Fibroblast of the conjunctiva (primary cell): ENCODE results near the gene FDXR.

Experiments used
- DNase-seq: peaks from one replicate; pipeline ENCODE4 v3.0.0-alpha.2; 2010; ENCODE audit warnings: low read depth

The FDXR gene

DNA sequence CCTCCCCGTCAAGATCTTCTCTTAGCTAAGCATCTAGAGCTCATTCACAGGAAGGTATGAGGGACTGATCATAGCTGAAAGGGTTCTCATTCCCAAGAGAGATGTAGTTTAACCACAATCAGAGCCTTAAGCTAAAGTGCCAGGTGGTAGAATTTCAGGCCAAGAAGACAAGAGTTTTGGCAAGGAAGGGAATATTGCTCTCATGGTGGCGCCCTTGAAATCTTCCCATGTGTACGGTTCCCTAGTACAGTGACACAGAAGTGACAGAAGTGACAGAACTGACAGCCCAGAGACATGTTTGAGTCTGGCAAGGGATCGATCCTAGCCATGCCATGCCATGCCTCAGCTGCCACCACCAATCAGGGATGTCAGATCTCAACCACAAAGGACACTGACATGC, 15.6 kb downstream of the FDXR start:
- no peak for DNase-seq

DNA sequence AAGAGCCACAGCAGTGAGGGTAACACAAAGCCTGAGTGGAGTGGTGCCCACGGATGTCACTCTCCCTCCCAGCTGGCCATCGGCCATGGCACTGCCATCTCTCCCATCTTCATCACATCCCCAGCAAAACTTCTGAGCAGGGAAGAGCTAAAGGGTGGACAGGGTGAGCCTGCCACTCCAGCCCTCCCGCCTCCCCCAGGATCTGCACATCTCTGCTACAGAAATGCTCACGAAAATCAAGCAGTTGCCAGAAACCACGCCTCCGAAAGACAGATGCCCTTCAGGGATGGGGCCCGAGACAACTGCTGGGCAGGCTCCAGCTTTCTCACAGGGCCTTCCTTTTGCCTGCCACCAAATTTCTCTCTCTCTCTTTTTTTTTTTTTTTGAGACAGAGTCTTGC, 16.7 kb downstream of the FDXR start:
- DNase-seq: no peak

DNA sequence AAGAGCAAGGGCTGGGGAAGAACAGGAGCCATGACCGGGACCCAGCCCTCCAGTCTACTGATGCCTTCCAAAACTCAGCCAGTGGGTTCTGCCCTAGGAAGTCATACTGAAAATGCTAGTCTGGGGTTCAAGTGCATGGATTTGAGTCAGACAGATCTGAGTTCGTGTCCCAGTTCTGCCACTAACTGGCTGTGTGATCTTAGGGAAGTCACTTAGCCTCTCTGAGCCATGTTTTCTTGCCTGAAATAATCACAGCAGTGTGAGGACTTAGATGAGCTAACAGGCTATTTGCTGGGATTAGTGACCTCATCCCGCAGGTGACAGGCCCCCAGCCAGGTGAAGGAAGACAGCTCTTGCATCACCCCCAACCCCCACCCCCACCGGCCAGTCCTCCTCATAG, 17.5 kb downstream of the FDXR start:
- DNase-seq: no peak

DNA sequence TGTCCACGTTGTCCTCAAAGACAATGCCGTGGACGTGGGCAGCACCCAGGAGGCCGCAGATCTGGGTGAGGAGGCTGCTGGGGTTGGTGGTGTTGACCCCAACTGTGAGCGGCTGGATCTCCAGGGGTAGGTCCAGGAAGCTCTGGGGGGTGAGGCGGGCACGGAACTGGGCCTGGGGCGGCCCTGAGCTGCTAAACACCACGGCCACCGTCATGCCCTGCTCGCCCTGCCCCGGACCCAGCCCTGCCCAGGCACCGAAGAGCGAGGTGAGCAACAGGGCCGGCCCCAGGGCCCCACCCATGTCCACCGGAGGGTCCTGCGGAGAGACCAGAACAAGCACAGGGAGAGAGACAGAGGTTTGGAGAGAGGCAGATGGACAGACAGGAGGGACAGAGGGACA, 18.0 kb downstream of the FDXR start:
- no peak for DNase-seq

DNA sequence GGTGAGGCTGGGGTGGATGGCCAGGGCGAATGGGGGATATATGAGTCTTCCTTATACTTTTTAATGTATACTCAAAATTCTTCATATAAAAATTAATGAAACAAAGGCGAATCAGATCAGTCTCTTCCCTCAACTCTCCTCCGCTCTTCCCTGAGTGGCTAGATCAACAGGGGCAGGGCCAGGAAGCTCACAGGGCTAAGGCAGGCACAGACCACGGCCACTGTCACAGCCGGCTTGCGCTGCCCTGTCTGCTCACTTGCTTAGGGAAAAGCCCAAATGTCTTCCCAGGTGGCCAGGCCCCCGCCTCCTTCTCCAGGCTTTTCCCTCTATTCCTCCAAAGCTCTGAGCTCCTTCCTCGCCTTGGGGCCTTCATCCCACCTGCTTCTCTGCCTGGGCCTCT, 19.1 kb downstream of the FDXR start:
- DNase-seq: no peak

DNA sequence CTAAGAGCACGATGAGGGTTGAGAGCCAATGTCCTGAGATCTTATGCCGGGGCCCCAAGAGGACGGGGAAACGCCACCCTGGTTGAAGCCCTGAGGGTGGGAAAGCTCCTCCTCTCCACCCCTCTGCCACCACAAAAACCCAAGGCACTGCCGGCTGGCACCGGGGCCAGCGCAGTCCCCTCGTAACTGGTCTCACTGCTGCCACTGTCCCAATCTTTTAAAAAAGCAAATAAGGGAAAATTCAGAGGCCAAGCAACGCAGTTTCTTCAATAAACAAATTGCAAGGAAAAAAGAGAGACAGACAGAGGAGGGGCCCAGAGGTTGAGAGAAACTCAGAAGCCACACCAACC, 19.8 kb downstream of the FDXR start:
- DNase-seq: no peak

DNA sequence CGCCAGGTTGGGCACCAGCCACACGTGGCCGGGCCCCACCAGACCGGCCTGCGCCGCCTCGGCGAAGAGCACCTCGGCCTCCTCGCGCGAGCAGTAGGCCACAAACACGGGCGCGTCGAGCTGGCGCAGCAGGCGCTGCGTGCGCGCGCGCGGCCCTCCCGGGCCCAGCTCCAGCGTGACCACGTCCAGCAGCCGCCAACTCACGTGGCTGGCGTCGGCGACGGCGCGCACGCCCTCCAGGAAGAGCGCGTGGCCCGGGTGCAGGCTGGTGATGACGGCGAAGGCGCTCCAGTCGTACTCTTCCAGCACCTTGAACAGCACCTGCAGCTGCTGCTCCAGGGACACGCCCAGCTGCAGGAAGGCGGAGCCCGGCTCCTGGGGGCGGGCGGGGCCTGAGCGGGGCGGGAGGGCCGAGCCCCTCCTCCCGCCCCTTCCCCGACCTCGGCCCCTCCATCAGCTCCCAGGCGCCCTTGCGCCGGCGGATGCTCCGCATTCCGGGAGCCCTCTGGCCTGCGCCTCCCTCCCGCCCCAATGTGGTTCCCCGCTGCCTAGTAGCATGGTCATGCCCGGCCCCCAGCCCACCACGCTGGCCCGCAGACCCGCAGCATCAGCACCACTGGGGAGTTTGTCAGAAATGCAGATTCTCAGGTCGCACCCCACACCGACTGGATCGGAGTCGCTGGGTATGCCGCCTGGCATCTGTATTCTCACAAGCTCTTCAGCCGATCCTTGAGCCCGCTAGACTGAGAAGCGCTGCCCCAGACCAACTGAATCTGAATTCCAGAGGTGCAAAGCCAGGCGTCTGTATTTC, 20.4 kb downstream of the FDXR start:
- no peak for DNase-seq

DNA sequence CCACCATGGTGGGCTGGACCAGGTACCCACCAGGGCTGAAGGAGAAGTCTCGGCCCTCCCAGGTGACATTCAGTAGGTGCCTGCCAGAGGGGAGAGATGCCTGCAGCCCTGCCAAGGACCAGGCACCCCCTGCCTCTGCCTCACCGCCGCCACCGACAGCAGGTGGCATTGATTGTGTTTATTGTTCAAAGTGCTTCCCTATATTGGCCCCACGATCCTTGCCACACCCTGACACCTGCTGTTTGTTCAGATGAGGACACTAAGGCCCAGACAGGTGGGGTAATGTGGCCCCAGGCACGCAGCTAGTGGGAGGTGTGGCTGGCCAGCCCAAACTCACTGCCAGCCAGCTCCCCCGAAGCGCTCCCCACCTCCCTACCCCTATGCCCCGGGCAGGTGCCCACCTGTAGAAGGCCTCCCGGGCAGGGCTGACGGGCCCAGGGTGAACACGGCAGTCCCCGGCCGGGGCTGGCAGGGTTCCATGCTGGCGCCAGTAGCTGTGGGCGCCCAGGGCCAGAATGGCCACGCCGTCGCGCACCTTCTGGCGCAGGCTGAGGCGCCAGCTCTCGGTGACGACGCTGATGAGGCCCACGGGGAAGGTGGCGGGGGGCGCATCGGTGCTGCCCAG, 21.1 kb downstream of the FDXR start:
- no peak for DNase-seq

DNA sequence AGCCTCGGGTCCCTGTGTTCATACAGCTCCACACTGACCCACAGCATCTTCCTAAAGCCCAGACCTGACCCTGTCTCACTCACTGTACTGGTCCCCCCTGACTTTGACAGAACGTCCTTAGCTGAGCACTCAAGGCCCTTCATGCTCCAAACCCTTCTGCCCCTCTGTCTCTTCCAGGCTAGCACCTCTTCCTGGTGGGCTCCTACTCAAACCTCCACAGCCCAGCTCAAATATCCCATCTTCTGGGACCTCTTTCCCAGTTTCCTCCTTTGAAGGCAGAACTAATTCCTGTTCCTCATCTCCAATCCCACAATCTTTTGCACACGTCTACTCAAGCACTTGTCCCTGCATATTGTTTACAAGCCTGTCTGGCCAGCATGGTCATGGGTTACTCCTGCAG, 21.9 kb downstream of the FDXR start:
- DNase-seq: no peak

DNA sequence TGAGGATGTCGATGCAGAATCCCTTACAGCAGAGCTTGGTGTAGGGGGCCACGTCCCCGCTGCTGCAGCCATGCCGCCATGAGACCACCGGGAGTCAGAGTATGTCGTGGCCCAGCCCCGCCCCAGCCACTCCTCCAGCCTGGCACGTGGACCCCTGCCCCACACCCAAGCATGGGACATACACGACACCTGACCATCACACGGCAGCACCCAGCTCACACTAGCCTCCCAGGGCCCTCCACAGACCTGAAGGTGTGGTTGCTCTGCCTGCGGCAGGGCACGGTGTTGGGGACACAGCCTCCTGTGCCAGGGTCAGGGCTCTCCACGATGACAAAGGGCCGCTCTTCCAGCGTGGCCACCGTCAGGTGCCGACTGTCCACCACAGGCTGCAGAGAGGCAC, 22.5 kb downstream of the FDXR start:
- no peak for DNase-seq

DNA sequence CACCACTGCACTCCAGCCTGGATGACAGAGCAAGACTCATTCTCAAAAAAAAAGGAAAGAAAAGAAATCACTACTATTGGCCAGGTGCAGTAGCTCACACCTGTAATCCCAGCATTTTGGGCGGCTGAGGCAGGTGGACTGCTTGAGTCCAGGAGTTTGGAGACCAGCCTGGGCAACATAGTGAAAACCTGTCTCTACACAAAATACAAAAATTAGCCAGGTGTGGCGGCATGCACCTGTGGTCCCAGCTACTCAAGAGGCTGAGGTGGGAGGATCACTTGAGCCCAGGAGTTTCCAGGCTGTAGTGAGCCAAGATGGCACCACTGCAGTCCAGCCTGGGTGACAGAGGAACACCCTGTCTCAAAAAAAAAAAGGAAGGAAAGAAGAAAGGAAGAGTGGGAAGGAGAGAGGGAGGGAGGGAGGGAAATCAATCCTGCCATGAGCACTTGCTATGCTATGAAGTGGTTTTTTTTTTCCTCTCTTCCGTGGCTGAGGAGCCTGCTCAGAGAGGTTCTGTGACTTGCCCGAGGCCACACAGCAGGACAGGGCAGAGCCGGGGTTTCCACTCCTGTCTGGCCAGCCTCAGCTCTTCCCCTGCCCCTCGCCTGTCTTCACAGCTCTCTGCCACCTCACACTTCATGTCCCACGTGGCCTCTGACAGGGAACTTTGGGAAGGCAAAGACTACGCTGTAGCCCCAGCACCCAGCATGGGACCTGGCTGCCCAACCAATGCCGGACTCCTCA, 24.0 kb downstream of the FDXR start:
- DNase-seq: no peak

DNA sequence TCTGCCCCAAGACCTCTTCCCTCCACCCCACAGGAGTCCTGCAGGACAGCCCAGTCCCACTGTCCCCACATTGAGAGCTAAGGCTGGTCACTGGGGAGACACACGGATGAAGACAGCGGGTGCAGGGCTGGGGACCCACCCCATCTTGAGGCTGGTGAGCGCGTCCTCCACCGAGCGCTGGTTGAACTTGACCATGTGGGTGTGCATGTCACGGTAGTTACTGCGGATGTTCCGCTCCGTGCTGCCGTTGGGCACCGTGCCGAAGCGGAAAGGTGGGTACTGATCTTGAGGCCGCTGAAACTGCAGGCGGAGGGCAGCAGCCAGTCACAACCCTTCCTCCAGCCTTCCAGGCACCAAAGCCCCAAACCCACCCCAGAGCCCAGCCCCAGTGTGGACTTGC, 26.2 kb downstream of the FDXR start:
- DNase-seq: no peak

DNA sequence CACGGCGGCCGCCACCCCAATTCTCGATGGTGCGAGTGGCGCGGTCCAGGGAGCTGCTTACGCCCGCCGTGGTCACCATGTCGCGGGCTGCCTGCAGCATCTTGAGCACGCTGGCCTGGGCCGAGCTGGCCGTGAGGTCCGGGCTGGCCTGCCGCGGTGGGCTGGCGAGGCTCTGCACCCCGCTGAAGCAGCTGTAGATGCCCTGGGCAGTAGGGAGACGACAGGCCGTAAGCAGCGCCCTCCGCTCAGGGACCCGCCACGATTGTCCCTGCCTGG, 29.5 kb downstream of the FDXR start:
- no peak for DNase-seq

DNA sequence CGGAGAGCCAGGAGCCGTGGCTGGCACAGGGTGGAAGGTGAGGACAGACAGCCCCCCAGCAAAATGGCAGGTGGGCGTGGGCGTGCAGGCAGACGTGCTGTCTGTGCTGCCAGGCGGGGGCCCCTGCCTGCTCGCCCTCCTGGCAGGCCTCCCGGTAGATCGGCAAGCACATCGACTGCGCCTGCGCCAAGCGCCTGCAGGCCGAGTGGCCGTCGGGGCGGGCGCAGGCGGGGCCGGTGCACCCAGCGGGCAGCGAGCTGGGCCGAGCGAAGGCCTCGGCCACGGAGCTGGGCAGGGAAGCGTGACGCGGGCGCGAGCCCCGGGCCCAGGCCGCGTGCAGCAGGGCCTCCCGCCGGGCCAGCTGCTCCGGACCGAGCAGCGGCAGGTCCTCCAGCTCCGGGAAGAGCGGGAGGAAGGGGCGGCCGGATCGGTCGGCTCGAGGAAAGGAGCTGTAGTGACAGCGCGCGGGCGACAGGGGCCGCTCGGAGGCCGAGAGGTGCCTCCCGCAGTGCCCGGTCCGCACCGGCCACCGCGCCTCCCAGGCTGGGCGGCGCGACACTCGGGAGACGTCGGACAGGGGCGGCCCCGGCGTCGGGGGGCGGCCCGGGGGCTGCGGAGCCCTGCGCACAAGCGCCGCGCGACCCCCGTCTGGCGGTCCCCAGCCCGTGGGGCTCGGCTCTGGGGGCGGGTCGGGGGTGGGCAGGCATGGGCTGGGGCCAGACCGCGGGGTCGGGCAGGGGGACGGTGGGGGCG, 30.0 kb downstream of the FDXR start:
- peak; percentile 47 for DNase-seq

DNA sequence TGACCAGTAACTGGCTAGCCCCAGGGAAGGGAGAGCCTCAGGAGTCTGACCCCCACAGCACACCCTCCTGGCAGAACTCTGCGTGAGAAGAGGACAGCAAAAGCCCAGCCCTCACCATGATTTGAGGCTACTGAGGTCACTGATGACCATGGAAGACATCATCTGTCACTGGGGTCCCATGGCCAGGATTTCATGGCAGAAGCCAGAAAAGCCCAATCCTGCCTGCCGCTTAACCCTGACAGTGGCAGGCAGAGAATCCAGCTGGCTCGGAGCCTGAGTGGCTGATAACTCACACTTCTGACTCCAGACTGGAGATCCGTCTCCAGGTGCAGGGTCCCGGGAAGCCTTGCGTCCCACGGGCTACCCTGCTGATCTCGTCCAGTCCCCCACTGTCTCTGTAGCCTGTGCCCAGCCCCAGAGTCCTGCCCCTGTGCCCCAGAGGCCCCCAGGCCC, 30.6 kb downstream of the FDXR start:
- DNase-seq: no peak

DNA sequence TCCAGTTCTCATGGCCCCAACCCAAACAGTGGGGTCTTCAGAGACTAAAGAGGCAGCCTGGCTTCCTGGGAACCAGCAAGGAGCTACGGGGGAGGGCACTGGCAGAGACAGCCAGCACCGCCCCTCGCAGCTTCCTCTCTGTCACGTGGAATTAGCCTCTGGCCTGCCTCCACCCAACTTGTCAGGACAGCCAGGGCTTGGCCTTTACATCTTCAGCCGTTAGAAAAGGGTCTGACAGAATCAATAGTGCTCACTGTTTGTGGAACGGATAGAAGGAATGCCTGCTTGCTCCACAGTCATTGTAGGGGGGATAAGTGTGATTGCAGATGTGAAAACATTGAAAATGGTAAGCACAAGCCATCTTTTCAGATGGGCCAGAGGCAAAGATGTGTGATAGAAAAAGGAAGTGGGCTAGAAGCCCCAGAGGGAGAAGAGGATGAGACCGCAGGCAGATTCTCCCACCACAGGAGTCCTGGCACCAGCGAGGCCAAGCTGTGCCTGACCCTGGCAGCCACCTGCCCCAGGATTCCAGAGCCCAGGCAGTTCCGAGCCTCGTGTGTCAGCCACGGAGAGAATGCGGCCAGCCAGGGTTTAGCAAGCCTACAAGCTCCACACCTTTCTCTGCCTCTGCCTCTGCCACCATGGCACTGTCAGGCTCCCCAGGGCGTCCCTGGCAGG, 31.7 kb downstream of the FDXR start:
- peak; percentile 8 for DNase-seq

DNA sequence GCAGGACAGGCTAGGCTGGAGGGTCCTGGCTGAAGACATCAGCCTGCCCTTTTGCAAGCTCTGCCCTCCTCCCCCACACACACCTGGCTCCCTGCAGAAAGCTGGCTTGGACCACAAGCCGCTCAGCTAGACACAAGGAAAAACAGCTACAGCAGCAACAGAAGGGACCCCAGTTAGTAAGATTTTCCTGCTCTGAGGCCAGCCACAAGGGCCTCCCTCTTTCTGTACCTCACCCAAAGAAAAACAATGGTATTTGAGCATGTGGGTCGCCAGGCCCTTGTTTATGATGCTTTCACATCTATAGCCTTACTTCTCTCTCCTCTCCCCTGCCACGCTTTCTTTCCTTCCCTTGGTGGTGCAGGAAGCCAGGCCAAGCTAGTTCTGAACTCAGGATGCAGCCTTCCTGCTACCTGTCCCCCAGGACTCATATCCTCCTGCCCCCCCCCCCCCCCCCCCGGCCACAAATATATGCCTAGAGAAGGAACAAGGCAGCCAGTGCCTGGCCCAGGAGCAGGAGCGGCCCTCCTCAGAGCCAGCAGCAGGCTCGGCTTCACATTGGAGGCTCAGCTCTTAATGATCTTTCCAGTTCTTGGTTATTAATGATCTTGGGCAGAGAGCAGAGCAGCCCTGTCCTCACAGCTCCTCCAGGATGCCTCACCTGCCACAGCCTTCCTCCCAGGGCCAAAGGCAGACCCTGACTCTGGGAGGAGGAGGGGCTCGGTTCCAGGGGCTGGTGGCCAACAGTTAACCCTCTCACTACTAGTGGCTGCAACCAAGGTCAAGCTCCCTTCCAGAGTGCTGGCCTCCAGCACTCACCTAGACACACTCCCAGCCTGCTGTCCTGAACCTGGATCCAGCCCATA, 32.6 kb downstream of the FDXR start:
- DNase-seq: no peak

DNA sequence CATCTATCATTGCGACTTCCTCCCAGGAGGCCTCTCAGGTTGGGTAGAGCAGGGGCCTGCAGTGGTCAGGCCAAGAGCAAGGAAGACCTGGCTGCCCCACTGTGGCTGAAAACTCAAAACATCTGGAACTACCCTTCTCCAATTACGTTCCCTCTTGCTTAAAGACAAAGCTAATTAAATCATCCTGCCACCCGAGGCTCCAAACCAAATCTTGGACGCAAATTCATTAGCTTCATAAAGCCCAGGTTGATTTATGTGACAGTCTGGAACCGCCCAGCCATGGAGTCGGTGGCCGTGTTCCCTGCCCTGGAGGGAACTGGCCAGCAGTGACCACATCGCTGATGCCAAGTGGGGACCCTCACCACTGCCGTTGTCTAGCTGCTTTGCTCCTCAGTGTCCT, 34.5 kb downstream of the FDXR start:
- no peak for DNase-seq

DNA sequence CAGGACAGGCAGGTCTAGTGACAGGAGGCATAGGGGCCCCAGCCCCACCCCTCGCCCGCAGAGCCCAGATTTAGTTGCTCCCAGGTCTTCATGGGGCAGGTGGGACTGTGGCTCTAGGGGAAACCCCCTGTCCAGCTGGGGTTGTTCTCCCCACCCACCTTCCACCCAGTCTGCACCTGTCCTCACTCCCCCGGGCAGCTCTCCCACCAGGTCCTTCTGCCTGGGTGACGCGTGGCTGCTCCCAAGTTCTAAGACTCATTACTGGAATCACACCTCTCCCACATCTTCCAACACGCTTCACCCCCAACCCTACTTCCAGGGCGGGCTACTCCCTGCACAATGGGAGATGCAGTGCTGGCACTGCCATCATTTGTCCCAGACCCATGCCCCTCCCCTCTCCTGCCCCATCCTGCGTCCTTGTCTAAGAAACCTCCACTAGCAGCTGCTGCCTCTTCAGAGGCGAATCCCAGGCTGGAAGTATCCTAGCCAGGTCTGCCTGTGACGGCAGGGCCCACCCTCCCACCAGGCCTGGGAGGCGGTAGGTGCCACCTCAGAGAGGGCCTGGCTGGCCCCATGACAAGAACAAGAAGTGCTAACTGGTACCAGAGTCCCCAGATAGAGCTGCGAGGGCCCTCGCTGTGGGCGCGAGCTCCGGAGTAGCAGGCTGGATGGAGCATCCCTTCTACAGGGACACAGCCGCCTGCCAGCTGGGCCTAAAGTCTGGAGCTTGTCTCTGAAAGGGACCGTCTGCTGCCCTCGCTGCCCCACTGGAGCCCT, 35.9 kb downstream of the FDXR start:
- no peak for DNase-seq

DNA sequence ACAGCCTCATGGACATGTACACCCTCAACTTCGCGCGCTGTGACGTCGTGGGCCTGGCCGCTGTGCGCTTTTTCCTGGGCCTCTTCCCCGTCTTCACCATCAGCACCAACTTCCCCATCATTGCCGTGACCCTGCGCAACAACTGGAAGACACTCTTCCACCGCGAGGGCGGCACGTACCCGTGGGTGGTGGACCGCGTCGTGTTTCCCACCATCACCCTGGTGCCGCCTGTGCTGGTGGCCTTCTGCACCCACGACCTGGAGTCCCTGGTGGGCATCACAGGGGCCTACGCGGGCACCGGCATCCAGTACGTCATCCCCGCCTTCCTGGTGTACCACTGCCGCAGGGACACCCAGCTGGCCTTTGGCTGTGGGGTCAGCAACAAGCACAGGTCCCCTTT, 36.6 kb downstream of the FDXR start:
- DNase-seq: no peak
